Activated CD8-positive, alpha-beta memory T cell treated with anti-CD3 and anti-CD28 coated beads for 4 hours (primary cell): ENCODE data around the gene TP53BP2.
"Not testable (repeated sequence)": the region's sequence is repeated elsewhere in the genome, so short reads cannot be mapped to it uniquely, and the experiment has no call there.

Experiments used
- DNase-seq, 2 donors: peaks; one replicate each; pipeline ENCODE4 v3.0.0-alpha.2; 2020; ENCODE audit warnings: low read depth in 2 of 2

TP53BP2 gene

DNA sequence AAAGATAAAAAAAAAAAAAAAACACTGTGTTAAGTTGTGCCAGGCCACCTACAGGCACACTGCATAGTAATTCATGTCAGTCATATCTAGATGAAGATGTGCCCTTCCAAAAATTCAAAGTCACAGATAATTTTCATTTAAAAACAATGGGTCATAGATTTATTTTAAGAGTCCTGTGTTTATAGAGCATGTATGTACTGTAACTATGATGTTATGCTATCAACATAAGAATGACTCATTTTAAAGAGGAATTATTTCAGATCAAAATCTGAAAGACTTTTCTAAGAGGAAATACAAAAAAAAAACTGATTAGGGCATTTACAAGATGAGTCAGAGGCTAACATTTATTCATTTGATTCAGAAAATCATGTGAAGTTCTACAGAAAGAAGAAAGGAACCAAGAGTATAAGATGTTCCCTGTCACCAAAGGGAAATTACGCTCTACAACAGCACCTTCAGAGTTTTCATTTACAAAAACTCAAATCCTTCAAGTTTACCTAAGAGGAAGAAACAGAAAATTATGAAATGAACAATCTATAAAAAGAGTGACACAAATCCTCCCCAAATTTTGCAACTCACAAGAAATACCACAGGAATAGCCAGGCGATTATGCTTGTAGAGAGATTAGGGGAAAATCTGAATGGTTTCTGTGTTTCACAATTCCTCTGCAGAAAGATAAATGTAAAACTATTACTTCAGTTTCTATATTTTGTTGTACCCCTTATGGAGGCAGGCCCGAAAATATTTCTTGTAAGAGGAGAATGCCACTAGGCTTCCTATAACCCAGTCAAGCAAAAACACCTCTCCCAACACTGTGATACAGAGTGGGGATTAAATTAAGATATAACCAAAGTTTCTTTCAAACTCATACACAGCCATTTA lies 13.8 kb downstream of the TP53BP2 start:
- no peak for DNase-seq

DNA sequence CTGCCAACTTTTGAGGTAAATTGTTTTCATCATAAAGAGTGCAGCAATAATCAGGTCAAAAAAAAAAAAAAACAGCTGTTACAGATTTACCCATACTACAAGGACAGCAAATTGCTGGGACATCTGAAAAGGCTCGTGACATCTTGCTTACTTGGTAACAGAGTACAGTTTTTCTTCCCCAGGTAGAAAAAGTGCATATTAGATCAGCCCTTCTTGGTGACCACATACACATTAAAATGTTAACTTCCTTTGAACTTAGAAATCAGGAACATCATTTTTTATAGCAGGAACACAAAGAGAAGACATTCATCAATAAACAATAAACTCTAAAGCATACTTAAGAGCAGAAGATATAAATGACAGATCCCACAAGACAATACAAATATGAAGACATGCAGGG lies 16.1 kb downstream of the TP53BP2 start:
- no peak for DNase-seq

GRCh38 chr1:223828162-223828848 lies 17.4 kb downstream of the TP53BP2 start:
- no peak for DNase-seq

- no peak for DNase-seq
Observed at GRCh38 chr1:223827193-223827663, 18.5 kb downstream of the TP53BP2 start.

GRCh38 chr1:223825767-223826748 lies 19.7 kb downstream of the TP53BP2 start:
- no peak for DNase-seq

DNA sequence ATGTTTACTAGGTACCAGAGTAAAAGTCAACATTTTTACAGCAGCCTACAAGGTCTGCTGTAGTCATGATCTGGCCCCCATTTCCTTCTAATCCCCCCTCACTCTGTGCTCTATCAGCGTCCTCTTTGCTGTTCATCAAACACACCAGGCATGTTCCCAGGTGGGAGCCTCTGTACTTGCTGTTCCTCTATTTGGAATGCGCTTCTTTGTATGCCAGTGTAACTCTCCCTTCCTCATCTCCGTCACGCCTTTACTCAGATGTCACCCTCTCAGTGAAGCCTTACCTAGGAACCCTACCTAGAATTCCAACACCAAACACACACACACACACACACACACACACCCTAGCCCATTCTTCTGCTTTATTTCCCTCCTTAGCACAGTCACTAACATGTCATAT lies 21.0 kb downstream of the TP53BP2 start:
- no peak for DNase-seq

- no peak for DNase-seq
Observed at GRCh38 chr1:223824287-223824686, 21.5 kb downstream of the TP53BP2 start.

GRCh38 chr1:223820971-223821370 lies 24.8 kb downstream of the TP53BP2 start:
- no peak for DNase-seq

DNA sequence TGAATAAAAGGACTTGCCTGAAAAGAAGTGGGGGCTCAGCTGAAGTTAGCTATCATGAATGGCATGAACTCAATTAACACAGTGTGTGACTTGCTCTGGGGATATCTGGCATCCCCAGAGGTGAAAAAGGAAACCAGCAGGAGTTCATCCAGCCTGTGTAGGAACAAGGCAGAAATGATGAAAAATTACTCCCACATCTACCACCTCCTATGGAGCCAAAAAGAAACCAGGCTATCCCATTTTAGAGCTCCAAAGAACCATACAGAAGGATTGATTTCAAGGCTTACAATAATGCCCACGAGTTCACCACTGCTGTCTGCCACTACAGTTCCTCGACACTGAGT lies 25.3 kb downstream of the TP53BP2 start:
- no peak for DNase-seq

- no peak for DNase-seq
Observed at GRCh38 chr1:223819730-223820514, 25.8 kb downstream of the TP53BP2 start.

DNA sequence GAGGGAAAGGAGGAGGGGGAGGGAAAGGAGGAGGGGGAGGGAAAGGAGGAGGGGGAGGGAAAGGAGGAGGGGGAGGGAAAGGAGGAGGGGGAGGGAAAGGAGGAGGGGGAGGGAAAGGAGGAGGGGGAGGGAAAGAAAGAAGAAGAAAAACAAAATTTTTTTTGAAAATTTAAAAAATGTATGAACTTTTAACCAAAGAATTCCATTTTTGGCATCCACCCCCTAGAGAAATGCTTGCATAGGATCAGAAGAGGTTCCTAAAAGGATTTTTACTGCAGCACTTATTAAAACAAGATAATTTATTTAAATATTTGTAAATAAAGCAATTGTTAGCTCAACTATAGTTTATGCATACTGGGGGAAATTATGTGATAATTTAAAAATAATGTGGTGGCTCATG lies 28.5 kb downstream of the TP53BP2 start:
- DNase-seq, result not testable (repeated sequence)

DNA sequence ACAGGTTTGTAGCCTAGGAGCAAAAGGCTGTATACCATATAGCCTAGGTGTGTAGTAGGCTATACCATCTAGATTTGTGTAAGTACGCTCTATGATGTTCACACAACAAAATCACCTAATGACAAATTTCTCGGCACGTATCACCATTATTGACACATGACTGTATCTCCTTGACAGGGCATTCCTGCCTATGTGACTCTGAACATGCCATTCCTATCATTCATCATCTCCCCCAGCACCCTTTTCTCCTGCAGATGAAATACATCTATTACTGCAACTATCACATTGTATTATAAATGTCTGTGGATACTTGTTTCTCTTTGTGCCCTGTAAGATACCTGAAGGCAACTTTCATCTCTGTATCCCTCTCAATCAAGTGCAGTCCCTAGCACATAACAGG lies 29.9 kb downstream of the TP53BP2 start:
- no peak for DNase-seq

- no peak for DNase-seq
Observed at GRCh38 chr1:223815020-223815853, 30.5 kb downstream of the TP53BP2 start.

GRCh38 chr1:223813645-223814044 lies 32.1 kb downstream of the TP53BP2 start:
- no peak for DNase-seq

DNA sequence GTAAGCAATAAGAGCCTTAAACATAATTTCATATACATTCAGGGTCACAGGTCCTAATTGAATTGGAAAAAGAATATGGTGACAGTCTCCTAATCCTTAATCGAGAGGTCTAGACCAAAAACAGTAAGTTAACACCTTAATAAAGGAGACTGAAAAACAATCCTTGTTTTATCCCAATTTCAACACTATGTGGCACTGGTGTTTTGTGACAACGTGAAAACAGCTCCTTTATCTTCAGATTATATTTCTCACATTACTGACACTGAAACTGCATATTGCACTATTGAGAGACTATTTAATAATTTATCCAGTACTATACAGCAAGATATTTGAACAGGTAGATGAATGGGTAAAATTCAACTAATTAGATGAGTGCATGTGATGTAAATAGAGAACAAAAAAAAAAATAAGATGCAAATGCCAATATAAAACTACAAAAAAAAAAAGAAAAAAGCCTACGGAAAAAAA lies 34.1 kb downstream of the TP53BP2 start:
- no peak for DNase-seq

- DNase-seq, result no peak
Observed at GRCh38 chr1:223810586-223810985, 35.2 kb downstream of the TP53BP2 start.

GRCh38 chr1:223809905-223810304 lies 35.8 kb downstream of the TP53BP2 start:
- not testable (repeated sequence) for DNase-seq

DNA sequence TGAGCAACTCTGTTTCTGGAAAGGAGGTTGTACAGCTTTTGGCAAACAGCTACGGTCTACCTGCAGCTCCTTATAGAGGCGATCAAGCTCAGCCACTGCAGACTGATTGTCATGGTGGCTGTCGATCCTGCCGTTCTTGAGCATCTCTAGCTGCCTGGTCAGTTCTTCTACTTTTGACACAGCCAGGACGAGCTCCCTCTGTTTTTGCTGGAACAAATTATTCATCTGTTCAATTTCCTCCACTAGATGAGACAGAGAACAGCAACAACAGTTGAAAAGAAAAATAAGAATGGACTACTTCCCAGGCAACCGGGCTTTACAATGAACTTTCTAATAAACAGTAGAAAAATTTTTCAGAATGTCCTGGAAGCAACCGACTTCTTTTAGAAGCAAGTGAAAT lies 42.5 kb downstream of the TP53BP2 start:
- DNase-seq, result no peak

- DNase-seq, result no peak
Observed at GRCh38 chr1:223802602-223803001, 43.1 kb downstream of the TP53BP2 start.

GRCh38 chr1:223802032-223802431 lies 43.7 kb downstream of the TP53BP2 start:
- DNase-seq, result no peak
